ENCODE data around the gene KATNAL1.
A peak's percentile ranks its signal among the peaks of the same experiment; 100 is the strongest.
"Not testable (repeated sequence)": the region's sequence is repeated elsewhere in the genome, so short reads cannot be mapped to it uniquely, and the experiment has no call there.

The KATNAL1 gene

GRCh38 chr13:30307971-30308290, 580 bp upstream of the KATNAL1 start:
- DNase-seq (ENCODE audit: insufficient read length): no peak
- no peak for FAIRE-seq
- TF ChIP-seq POLR2A (IDR thresholded peaks at IDR 0.05; ENCODE audit: low read depth, low read length) (no peak), POLR2AphosphoS5 (IDR thresholded peaks at IDR 0.05; ENCODE audit: low read depth, low read length) (no peak)

DNA sequence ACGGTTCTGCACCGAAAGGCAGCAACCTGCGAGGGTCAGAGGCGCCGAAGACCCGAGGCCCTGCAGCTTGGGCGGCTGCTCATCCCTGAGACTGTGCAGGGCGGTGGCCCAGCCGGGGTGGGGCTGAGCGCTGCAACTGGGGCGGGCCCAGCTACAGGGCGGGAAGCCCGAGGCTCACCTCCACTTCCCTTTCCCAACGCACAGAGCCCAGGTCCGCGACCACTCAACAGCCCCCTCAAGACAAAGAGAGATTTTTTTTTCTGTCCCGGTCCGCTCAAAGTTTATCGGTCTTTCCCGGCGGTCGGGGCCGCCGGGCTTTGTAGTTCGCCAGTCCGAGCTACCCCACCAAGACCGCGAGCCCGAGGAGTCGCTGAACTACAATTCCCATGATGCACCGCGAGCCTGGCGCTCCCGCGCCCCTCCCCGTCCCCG, 573 bp downstream of the KATNAL1 start:
- TF ChIP-seq POLR2A (IDR thresholded peaks at IDR 0.05; ENCODE audit: low read depth, low read length) (peak; percentile 21; the same call in 1 of the 2 replicates), POLR2AphosphoS5 (IDR thresholded peaks at IDR 0.05; ENCODE audit: low read depth, low read length) (no peak; the same call in 1 of the 2 replicates)
- FAIRE-seq (peak; percentile 90), DNase-seq (ENCODE audit: insufficient read length) (peak; percentile 73)

DNA sequence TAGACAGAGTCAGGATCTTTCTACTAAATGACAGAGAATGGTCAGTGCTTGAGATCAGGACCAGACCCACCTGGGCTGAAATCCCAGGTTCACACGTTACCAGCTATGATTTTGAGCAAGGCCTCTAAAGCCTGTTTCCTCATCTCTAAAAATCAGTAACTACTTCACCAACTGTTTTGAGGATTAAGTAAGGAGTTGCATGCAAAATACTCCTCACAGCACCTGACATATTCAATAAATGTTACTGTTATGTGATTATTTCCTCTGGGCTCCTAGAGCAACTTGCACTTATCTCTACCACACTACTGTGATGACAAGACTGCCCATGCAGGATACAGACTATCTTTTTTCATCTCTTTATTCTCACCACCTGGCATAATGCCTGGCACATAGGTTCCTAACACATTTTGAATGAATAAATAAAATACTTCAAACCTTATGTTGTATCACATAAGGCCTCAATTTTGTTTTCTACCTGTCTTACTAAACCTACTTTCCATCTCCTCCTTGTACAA, 1.8 kb downstream of the KATNAL1 start:
- FAIRE-seq (no peak), DNase-seq (ENCODE audit: insufficient read length) (no peak)
- TF ChIP-seq POLR2A (IDR thresholded peaks at IDR 0.05; ENCODE audit: low read depth, low read length) (no peak), TAF1 (IDR thresholded peaks at IDR 0.05; ENCODE audit: borderline replicate concordance, low read depth, low read length) (no peak), POLR2AphosphoS5 (IDR thresholded peaks at IDR 0.05; ENCODE audit: low read depth, low read length) (no peak)

DNA sequence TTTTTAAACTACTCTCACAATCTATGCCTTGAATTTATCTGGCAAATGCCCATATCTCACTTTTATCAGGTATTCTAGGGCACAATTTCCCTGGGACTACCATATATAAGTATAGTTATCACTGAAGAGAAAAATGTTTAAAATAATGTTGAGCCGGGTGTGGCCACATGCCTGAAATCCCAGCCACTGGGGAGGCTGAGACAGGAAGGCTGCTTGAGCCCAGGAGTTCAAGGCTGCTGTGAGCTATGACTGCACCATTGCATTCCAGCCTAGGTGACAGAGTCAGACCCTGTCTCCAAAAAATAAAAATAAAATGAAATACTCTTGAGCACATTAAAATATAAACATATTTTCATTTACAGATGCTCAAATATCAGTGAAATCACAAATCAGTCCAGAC, 4.1 kb downstream of the KATNAL1 start:
- no peak for TF ChIP-seq POLR2A (IDR thresholded peaks at IDR 0.05; ENCODE audit: low read depth, low read length)
- FAIRE-seq: no peak
- DNase-seq (ENCODE audit: insufficient read length): no peak

DNA sequence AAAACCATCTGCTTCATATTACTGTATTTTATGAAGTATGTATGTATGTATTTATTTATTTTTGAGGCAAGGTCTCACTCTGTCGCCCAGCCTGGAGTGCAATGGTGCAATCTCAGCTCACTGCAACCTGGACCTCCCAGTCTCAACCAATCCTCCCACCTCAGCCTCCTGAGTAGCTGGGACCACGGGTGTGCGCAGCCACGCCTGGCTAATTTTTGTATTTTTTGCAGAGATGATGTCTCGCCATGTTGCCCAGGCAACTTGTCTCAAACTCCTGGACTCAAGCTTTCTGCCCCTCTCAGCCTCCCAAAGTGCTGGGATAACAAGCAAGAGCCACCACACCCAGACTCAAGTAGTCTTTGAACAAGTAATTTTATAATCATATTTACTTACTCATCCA, 5.5 kb downstream of the KATNAL1 start:
- TF ChIP-seq POLR2AphosphoS5 (IDR thresholded peaks at IDR 0.05; ENCODE audit: low read depth, low read length): no peak
- TF ChIP-seq POLR2A (IDR thresholded peaks at IDR 0.05; ENCODE audit: low read depth, low read length): no peak
- TF ChIP-seq TAF1 (IDR thresholded peaks at IDR 0.05; ENCODE audit: borderline replicate concordance, low read depth, low read length): no peak
- FAIRE-seq (no peak), DNase-seq (ENCODE audit: insufficient read length) (no peak)

GRCh38 chr13:30300596-30300995, 6.8 kb downstream of the KATNAL1 start:
- FAIRE-seq: no peak
- TF ChIP-seq POLR2AphosphoS5 (IDR thresholded peaks at IDR 0.05; ENCODE audit: low read depth, low read length) (no peak), POLR2A (IDR thresholded peaks at IDR 0.05; ENCODE audit: low read depth, low read length) (no peak), TAF1 (IDR thresholded peaks at IDR 0.05; ENCODE audit: borderline replicate concordance, low read depth, low read length) (no peak)
- DNase-seq (ENCODE audit: insufficient read length): no peak

DNA sequence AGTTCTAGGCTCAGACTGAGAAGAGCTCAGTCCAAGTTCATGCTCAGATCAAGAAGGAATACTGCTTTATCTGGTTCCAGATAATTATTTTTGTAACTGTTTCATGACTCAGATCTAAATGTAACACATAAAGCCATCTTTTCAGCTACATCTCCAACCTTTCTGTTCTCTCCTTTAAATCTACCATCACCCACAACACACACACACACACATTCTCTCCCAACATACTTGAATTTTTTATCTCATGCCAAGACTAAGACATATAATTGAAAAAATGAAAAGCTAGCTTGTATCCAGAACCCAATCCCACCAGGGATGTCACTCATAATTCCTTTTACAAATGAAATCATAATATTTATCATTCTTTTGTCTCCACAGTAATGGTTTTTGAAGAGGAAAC, 7.6 kb downstream of the KATNAL1 start:
- no peak for FAIRE-seq
- TF ChIP-seq POLR2A (IDR thresholded peaks at IDR 0.05; ENCODE audit: low read depth, low read length) (no peak), TAF1 (IDR thresholded peaks at IDR 0.05; ENCODE audit: borderline replicate concordance, low read depth, low read length) (no peak), POLR2AphosphoS5 (IDR thresholded peaks at IDR 0.05; ENCODE audit: low read depth, low read length) (no peak)
- no peak for DNase-seq (ENCODE audit: insufficient read length)

GRCh38 chr13:30295116-30295515, 12.2 kb downstream of the KATNAL1 start:
- DNase-seq (ENCODE audit: insufficient read length) (no peak), FAIRE-seq (no peak)
- TF ChIP-seq POLR2A (IDR thresholded peaks at IDR 0.05; ENCODE audit: low read depth, low read length): no peak
- TF ChIP-seq TAF1 (IDR thresholded peaks at IDR 0.05; ENCODE audit: borderline replicate concordance, low read depth, low read length): no peak
- no peak for TF ChIP-seq POLR2AphosphoS5 (IDR thresholded peaks at IDR 0.05; ENCODE audit: low read depth, low read length)

GRCh38 chr13:30294004-30294403, 13.3 kb downstream of the KATNAL1 start:
- DNase-seq (ENCODE audit: insufficient read length) (no peak), FAIRE-seq (peak; percentile 17)
- TF ChIP-seq TAF1 (IDR thresholded peaks at IDR 0.05; ENCODE audit: borderline replicate concordance, low read depth, low read length) (no peak), POLR2AphosphoS5 (IDR thresholded peaks at IDR 0.05; ENCODE audit: low read depth, low read length) (no peak), POLR2A (IDR thresholded peaks at IDR 0.05; ENCODE audit: low read depth, low read length) (no peak)

- DNase-seq (ENCODE audit: insufficient read length) (no peak), FAIRE-seq (no peak)
- TF ChIP-seq POLR2AphosphoS5 (IDR thresholded peaks at IDR 0.05; ENCODE audit: low read depth, low read length) (no peak), POLR2A (IDR thresholded peaks at IDR 0.05; ENCODE audit: low read depth, low read length) (no peak), TAF1 (IDR thresholded peaks at IDR 0.05; ENCODE audit: borderline replicate concordance, low read depth, low read length) (no peak)
These were observed 15.0 kb downstream of the KATNAL1 start for GRCh38 chr13:30292325-30292724.

DNA sequence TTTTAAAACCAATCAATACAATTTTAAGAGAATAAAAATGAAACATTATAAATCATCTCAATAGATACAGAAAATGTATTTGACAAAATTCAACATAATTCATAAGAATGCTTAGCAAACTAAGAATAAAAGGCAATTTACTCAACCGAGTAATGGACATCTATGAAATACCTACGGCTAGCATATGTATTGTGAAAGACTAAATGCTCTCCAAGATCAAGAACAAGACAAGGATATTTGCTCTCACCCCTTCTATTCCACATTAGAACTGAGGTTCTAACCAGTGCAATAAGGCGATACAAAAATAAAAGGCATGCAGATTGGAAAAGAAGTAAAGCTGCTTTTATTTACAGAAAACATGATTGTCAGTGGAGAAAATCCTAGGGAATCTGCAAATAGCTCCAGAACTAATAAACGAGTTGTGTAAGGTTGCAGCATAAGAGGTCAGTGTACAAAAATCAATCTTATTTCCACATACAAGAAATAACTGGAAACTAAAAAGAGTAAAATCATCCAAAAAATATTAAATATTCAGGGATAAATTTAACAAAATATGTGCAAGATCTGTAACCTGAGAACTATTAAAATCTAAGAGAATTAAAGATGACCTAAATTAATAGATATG, 16.4 kb downstream of the KATNAL1 start:
- TF ChIP-seq POLR2A (IDR thresholded peaks at IDR 0.05; ENCODE audit: low read depth, low read length): no peak
- no peak for FAIRE-seq
- no peak for DNase-seq (ENCODE audit: insufficient read length)

GRCh38 chr13:30289533-30289932, 17.8 kb downstream of the KATNAL1 start:
- FAIRE-seq (no peak), DNase-seq (ENCODE audit: insufficient read length) (no peak)
- TF ChIP-seq POLR2A (IDR thresholded peaks at IDR 0.05; ENCODE audit: low read depth, low read length): no peak
- TF ChIP-seq POLR2AphosphoS5 (IDR thresholded peaks at IDR 0.05; ENCODE audit: low read depth, low read length): no peak
- no peak for TF ChIP-seq TAF1 (IDR thresholded peaks at IDR 0.05; ENCODE audit: borderline replicate concordance, low read depth, low read length)

DNA sequence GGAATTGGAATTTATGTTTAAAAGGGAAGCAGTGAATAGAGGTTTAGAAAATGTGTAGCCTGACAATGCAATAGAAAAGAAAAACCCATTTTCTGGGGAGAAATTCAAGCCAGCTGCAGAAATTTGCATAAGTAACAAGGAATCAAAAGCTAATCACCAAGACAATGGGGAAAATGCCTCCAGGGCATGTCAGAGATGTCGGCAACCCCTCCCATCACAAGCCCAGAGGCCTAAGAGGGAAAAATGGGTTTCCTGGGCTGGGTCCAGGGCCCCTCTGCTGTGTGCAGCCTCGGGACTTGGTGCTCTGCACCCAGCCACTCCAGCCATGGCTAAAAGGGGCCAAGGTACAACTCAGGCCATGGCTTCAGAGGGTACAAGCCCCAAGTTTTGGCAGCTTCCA, 21.3 kb downstream of the KATNAL1 start:
- DNase-seq (ENCODE audit: insufficient read length): not testable (repeated sequence)

More for the DNA sequence above, 21.3 kb downstream of the KATNAL1 start:
- FAIRE-seq: not testable (repeated sequence)

All from GM12892 (cell line).